ENCODE results near the gene UGT2B17. TPM values are rescaled to one million over a fixed set of nuclear protein-coding genes. Genes with fewer than 3 reads are reported as not detected.

Gene UGT2B17
- total and polyA plus RNA-seq, 2 donors (not counting 3 experiments of a cell fraction or from before 2014, with no cell fraction given): not detected

DNA sequence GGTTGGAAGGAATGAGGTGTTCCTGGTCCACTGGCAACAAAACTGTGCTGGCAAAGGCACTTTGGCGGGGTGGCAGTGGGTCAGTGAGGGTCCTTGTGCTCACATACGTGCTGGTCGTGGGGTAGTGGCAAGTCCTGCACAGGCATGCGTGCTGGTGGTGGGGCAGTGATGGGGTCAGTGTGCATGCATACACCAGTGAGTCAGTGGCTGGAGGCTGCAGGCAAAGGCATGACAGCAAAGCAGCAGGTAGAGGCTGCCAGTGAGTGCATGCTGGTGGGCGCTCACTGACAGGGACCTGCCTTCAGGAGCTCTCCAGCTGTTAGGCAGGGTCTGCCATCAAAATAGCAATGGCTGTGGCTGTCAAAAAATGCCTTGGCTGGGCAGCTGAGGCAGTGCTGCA lies 86.8 kb downstream of the UGT2B17 start:
- CTCF ChIA-PET: no interaction called here
- no peaks in the 10 kb centered on the region for H4K20me1 ChIP-seq (replicated peaks; ENCODE audit: control insufficient read depth, extremely low read depth, insufficient read depth, low read length)
- no peaks in the 10 kb centered on the region for H3K79me2 ChIP-seq (ENCODE audit: control insufficient read depth, insufficient read depth, low read length)
- no peak overlapping the region for H3K4me3 ChIP-seq (replicated peaks in 1 of 3; ENCODE audit: insufficient read depth in 1 of 3, low read depth in 1 of 3, low read length in 3 of 3)
- H3K4me2 ChIP-seq (ENCODE audit: insufficient read depth, low read length): no peak overlapping the region
- dilution Hi-C loops (cut with MboI; ENCODE audit: extremely low pct_ligation_motif_present, low sequenced_read_pairs) (no loop called here), intact Hi-C loops (cut with micrococcal nuclease) (no loop called here)
- H3K9me1 ChIP-seq (replicated peaks; ENCODE audit: control insufficient read depth, extremely low read depth, insufficient read depth, low read length): no peaks in the 10 kb centered on the region
- H3K36me3 ChIP-seq (ENCODE audit: control insufficient read depth in 2 of 2, extremely low read depth in 1 of 2, insufficient read depth in 2 of 2, low read length in 2 of 2): no peaks in the 10 kb centered on the region
- no peaks in the 10 kb centered on the region for H3K27me3 ChIP-seq (ENCODE audit: control insufficient read depth in 2 of 2, insufficient read depth in 2 of 2, low read length in 2 of 2)
- H3K9me3 ChIP-seq (replicated peaks; ENCODE audit: control insufficient read depth, insufficient read depth, low read length): no peaks in the 10 kb centered on the region
- no TSS peak for BruUV-seq (replicated peaks)
- POLR2A ChIA-PET: no interaction called here
- H3K27ac ChIP-seq (ENCODE audit: insufficient read depth, low read depth, low read length): no peak overlapping the region
- no peak overlapping the region for H2AFZ ChIP-seq (ENCODE audit: low read depth, low read length)
- TF ChIP-seq POLR2AphosphoS5 (IDR thresholded peaks at IDR 0.05; ENCODE audit: insufficient read depth, low read depth, low read length): no peak
- no peak for TF ChIP-seq EZH2 (IDR thresholded peaks at IDR 0.05; ENCODE audit: borderline replicate concordance, low read depth, low read length, severe bottlenecking)
- H3K4me1 ChIP-seq (ENCODE audit: control insufficient read depth, extremely low read depth, insufficient read depth, low read length): no peaks in the 10 kb centered on the region
- DNase-seq (ENCODE audit: low read depth, low spot score) (no peak), FAIRE-seq (no peak)
- no peak overlapping the region for H3K9ac ChIP-seq (replicated peaks; ENCODE audit: extremely low read depth, insufficient read depth, low read length)

Other genes starting within 250 kb of the UGT2B17 start
- gene YTHDC1, start 226.2 kb downstream of the UGT2B17 start, total RNA-seq: 60.4 and 68.7 TPM in 2 replicates
- gene YTHDC1, start 226.2 kb downstream of the UGT2B17 start, polyA plus RNA-seq: 12.7 and 17.8 TPM in 2 replicates
- not detected in 2 replicates for gene TMPRSS11E, start 128.9 kb downstream of the UGT2B17 start, total RNA-seq
- gene TMPRSS11E, start 128.9 kb downstream of the UGT2B17 start, polyA plus RNA-seq: not detected in 2 replicates
- not detected in 2 replicates for gene UGT2B15, start 94.3 kb upstream of the UGT2B17 start, total RNA-seq
- gene UGT2B15, start 94.3 kb upstream of the UGT2B17 start, polyA plus RNA-seq: not detected in 2 replicates
- gene UGT2B10, start 239.7 kb upstream of the UGT2B17 start, total RNA-seq: not detected in 2 replicates
- gene UGT2B10, start 239.7 kb upstream of the UGT2B17 start, polyA plus RNA-seq: not detected in 2 replicates

All from endothelial cell of umbilical vein (primary cell).